ENCODE measurements around the gene ROBO1.

DNA sequence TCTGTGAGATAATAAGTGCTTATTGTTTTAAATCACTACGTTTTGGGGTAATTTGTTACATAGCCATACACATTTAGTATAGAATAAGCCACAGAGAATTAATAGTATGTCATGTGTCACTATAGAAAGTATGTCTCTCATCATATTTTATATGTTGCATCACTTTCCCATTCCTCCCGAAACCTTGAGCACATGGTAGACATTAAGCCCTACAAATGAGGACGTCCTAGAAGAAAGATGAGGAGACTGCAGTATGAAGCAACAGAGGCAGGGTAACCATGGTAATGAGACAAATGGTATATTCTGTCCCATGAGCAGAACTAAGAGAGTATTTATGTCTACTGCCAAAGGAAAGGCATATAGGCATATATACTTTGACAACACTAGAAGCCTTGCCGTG is 720.2 kb downstream of the ROBO1 start:
- TF ChIP-seq POLR2AphosphoS5 (IDR thresholded peaks at IDR 0.05; ENCODE audit: borderline replicate concordance, low read depth, low read length) (no peak), EZH2 (IDR thresholded peaks at IDR 0.05) (no peak)

Data from SK-N-MC (cell line).